OCI-LY7 (cell line): ENCODE measurements around the gene PSKH1. TPM values are rescaled to one million over a fixed set of nuclear protein-coding genes. Genes with fewer than 3 reads are reported as not detected.

Experiments used
- BruUV-seq: library from RNA; stranded (reverse); fragments of 400-500 nt; replicated peaks from 2 replicates; lab custom pipeline; 2021; lab: Mats Ljungman, UMichigan
- CTCF ChIA-PET: fragments of 300-600 bp; sonication (Branson Sonifier 250); formaldehyde crosslinking; loops from one replicate; lab custom pipeline; 2022; ENCODE audit warnings: antibody characterized with exemption; ENCODE audit not compliant: unreplicated experiment; lab: Charles Lee
- POLR2A ChIA-PET: fragments of 300-600 bp; sonication (Branson Sonifier 250); formaldehyde crosslinking; loops from one replicate; lab custom pipeline; 2022; ENCODE audit warnings: antibody characterized with exemption; lab: Charles Lee
- DNase-seq: peaks from one replicate; pipeline ENCODE4 v3.0.0-alpha.2; 2015; ENCODE audit warnings: low spot score
- H2AFZ ChIP-seq: fragments of 200-600 bp; sonication (generic), shearing (Covaris generic); 2 replicates; pipeline ENCODE4 v1.6.1; 2014; ENCODE audit warnings: mild to moderate bottlenecking, antibody characterized with exemption, low read length, moderate library complexity
- H3K27ac ChIP-seq: fragments of 200-600 bp; sonication (generic); 2 replicates; pipeline ENCODE4 v1.5.1; 2014; ENCODE audit warnings: mixed run types, low read depth, mild to moderate bottlenecking, moderate library complexity, low read length, inconsistent platforms; ENCODE audit not compliant: poor library complexity, severe bottlenecking
- H3K36me3 ChIP-seq: fragments of 200-600 bp; sonication (generic); 2 replicates; pipeline ENCODE4 v1.6.1; 2014; ENCODE audit warnings: mild to moderate bottlenecking, antibody characterized with exemption, low read length, moderate library complexity, mixed read lengths; ENCODE audit not compliant: insufficient read depth
- H3K4me1 ChIP-seq: fragments of 200-600 bp; sonication (generic); 2 replicates; pipeline ENCODE4 v1.5.1; 2014; ENCODE audit warnings: mild to moderate bottlenecking, low read length; ENCODE audit not compliant: insufficient read depth, poor library complexity, severe bottlenecking
- H3K4me2 ChIP-seq: fragments of 200-600 bp; sonication (generic); 2 replicates; pipeline ENCODE4 v1.6.1; 2014; ENCODE audit warnings: mild to moderate bottlenecking, low read length
- H3K4me3 ChIP-seq: fragments of 200-600 bp; sonication (generic); 2 replicates; pipeline ENCODE4 v1.5.1; 2014; ENCODE audit warnings: mild to moderate bottlenecking, low read depth, low read length; ENCODE audit not compliant: poor library complexity, severe bottlenecking
- H3K79me2 ChIP-seq: fragments of 200-600 bp; sonication (generic); 2 replicates; pipeline ENCODE4 v1.6.1; 2016; ENCODE audit warnings: low read depth, mild to moderate bottlenecking, low read length, moderate library complexity, mixed read lengths; ENCODE audit not compliant: insufficient read depth
- H3K9me2 ChIP-seq: fragments of 200-600 bp; sonication (generic); 2 replicates; pipeline ENCODE4 v1.6.1; 2016; ENCODE audit warnings: mild to moderate bottlenecking, low read length, mixed read lengths; ENCODE audit not compliant: insufficient read depth
- H3K9me3 ChIP-seq: fragments of 200-600 bp; sonication (generic); 2 replicates; pipeline ENCODE4 v1.6.1; 2014; ENCODE audit warnings: mild to moderate bottlenecking, mixed run types, low read length, mixed read lengths
- H4K20me1 ChIP-seq: fragments of 200-600 bp; sonication (generic); 2 replicates; pipeline ENCODE4 v1.6.1; 2014; ENCODE audit warnings: mild to moderate bottlenecking, antibody characterized with exemption, low read length, moderate library complexity, mixed read lengths; ENCODE audit not compliant: insufficient read depth
- EZH2phosphoT487 ChIP-seq: fragments of 200-600 bp; sonication (generic); IDR thresholded peaks from 2 replicates; pipeline ENCODE4 v1.6.1; 2018; ENCODE audit warnings: low read depth, borderline replicate concordance, mild to moderate bottlenecking, mixed run types, antibody characterized with exemption, low read length, moderate library complexity, mixed read lengths
- intact Hi-C: fragments of 100-400 bp; cut with micrococcal nuclease; formaldehyde crosslinking; loops from one replicate; pipeline ENCODE4 v1.10.0; 2022; ENCODE audit not compliant: unreplicated experiment
- total RNA-seq, 2 experiments: library from RNA; depleted of rRNA in 1 of 2; stranded (reverse); fragments of >200 nt in 1 of 2; shearing (Covaris generic) in 1 of 2; gene quantifications; 2 replicates each; pipeline ENCODE4 v1.2.3, GENCODE V29; 2014 to 2022
- TF ChIP-seq, protein P1 (sequence below): fragments of 200-600 bp; sonication (generic); conservative IDR thresholded peaks from 2 replicates; pipeline ENCODE4 v1.5.1; 2014; ENCODE audit warnings: mild to moderate bottlenecking, antibody characterized with exemption, low read length, moderate library complexity, mixed read lengths

The PSKH1 gene
- total RNA-seq, 2 experiments from 2014 or later, result 10.4 to 27.1 TPM

DNA sequence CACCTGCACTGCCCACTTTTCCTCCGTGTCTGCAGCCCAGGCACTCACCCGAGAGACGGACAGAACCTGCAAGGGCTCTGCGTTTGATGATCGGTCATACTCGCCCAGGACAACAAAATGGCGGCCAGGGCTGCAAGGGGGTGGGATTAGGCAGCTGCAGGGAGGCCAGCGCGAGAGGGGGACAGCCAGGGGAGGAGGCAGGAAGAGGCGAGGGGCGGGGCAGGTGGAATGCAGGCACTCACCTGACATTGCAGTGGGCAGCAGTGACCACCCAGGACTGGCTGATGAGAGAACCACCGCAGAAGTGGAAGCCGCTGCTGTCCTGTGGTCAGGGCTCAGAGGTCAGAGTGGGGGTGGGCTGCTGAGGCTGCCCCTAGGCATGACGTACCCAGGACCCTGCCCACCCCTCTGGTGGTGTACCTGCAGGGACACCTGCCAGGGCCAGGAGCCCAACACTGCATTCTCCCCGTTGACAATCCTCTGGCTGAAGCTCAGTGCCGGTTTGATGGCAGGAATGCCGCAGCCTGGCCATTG lies 37.7 kb downstream of the PSKH1 start:
- Histone ChIP-seq H3K4me3 (no peak overlapping the region), H3K9me3 (no peaks in the 10 kb centered on the region), H4K20me1 (peaks cover 4% of the 10 kb centered on the region; the same call in 1 of the 2 replicates), H3K9me2 (no peaks in the 10 kb centered on the region), H3K4me1 (peaks cover 23% of the 10 kb centered on the region), H2AFZ (no peak overlapping the region), H3K79me2 (peaks cover 4% of the 10 kb centered on the region; the same call in 1 of the 2 replicates), H3K27ac (no peak overlapping the region), H3K4me2 (no peak overlapping the region), H3K36me3 (peaks cover 58% of the 10 kb centered on the region)
- ChIA-PET CTCF (no interaction called here), POLR2A (no interaction called here)
- DNase-seq, result no peak
- TF ChIP-seq, protein P1, sequence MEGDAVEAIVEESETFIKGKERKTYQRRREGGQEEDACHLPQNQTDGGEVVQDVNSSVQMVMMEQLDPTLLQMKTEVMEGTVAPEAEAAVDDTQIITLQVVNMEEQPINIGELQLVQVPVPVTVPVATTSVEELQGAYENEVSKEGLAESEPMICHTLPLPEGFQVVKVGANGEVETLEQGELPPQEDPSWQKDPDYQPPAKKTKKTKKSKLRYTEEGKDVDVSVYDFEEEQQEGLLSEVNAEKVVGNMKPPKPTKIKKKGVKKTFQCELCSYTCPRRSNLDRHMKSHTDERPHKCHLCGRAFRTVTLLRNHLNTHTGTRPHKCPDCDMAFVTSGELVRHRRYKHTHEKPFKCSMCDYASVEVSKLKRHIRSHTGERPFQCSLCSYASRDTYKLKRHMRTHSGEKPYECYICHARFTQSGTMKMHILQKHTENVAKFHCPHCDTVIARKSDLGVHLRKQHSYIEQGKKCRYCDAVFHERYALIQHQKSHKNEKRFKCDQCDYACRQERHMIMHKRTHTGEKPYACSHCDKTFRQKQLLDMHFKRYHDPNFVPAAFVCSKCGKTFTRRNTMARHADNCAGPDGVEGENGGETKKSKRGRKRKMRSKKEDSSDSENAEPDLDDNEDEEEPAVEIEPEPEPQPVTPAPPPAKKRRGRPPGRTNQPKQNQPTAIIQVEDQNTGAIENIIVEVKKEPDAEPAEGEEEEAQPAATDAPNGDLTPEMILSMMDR, result no peak
- TF ChIP-seq EZH2phosphoT487, result no peak
- intact Hi-C loops, result no loop called here
- no TSS peak for BruUV-seq

DNA sequence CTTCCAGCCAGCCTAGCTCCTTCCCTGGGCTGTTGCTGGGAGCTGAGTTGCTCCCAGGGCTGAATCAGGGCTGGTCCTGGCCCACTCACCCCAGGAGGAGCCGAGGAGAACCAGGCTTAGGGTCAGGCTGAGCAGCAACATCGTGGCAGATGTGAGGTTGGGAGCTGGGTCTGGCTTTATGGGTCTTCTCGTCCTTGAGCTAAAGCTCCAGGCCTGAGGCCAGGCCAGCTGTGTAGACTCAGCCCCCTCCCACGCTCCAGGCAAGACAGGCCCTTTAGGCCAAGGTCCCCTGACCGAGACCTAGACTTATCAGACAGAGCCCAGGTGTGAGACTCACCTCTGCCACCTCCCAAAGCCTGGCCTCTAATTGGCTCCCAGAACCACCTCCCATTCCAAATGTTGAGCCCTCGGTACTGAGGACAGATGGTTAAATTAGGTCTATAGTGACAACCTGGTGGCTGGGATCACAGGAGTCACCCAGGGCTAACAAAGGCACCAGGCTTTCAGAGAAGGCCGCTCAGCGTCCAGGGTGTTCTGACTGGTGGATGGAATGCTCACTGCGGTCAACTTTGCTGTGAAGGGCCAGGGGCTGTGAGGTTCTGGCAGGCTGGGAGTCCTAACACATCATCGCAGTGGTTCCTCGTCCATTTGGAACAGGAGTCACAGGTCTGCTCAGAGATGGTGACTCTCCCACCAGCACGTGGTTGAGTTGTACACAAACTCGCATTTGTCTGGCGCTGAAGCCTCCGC lies 38.8 kb downstream of the PSKH1 start, which contains the start of gene CTRL:
Gene CTRL, minus strand, starts transcription at position 151 of the 750 bp plus-strand sequence. Its CDS starts 10 bp downstream, at position 141.
- ChIA-PET CTCF (interaction anchor here (0.8 to 0.9 kb wide), 2 partner anchors 35 to 48 kb away, joined by 3 to 8 read pairs; no protein-coding TSS in a partner anchor), POLR2A (no interaction called here)
- Histone ChIP-seq H3K4me2 (no peak within 1 kb of the TSS), H3K4me3 (no peak within 1 kb of the TSS), H3K4me1 (peaks cover 14% of the 10 kb centered on the region), H3K79me2 (peaks cover 4% of the 10 kb centered on the region; the same call in 1 of the 2 replicates), H3K27ac (no peak within 1 kb of the TSS), H4K20me1 (peaks cover 4% of the 10 kb centered on the region; the same call in 1 of the 2 replicates), H2AFZ (no peak within 1 kb of the TSS), H3K9me2 (no peaks in the 10 kb centered on the region), H3K36me3 (peaks cover 58% of the 10 kb centered on the region), H3K9me3 (no peaks in the 10 kb centered on the region)
- no peak for TF ChIP-seq EZH2phosphoT487
- TF ChIP-seq, protein P1, result no peak
- intact Hi-C loops, result no loop called here
- DNase-seq, result no peak
- BruUV-seq, result no TSS peak
